ENCODE results near the gene RAB34.

DNA sequence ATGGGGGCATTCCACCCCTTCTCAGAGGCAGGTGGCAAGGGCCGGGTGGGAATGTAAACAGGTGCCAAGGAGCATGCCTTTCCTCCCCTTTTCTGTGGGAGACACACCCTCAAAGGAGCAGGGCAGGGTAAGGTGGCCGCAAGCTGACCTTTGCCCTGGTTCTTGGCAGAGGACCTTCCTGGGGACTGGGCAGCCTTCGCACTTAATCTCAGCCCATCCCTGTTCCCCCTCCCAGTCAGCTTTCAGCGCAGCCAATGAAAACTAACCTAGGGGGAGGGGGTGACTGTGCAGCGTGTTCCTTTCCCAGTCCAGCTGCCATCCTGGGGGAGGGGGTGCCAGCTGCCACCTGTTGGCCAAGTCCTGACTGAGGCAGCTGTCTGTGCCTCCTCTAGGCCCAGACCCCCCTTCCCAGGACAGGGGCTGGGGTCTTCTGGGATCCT is 29.0 kb upstream of the RAB34 start:
- TF ChIP-seq GLIS2 (tag by site-specific recombination; IDR thresholded peaks at IDR 0.05) (no peak), ZNF174 (tag by site-specific recombination; IDR thresholded peaks at IDR 0.05) (no peak)
- TF ChIP-seq, protein P1, sequence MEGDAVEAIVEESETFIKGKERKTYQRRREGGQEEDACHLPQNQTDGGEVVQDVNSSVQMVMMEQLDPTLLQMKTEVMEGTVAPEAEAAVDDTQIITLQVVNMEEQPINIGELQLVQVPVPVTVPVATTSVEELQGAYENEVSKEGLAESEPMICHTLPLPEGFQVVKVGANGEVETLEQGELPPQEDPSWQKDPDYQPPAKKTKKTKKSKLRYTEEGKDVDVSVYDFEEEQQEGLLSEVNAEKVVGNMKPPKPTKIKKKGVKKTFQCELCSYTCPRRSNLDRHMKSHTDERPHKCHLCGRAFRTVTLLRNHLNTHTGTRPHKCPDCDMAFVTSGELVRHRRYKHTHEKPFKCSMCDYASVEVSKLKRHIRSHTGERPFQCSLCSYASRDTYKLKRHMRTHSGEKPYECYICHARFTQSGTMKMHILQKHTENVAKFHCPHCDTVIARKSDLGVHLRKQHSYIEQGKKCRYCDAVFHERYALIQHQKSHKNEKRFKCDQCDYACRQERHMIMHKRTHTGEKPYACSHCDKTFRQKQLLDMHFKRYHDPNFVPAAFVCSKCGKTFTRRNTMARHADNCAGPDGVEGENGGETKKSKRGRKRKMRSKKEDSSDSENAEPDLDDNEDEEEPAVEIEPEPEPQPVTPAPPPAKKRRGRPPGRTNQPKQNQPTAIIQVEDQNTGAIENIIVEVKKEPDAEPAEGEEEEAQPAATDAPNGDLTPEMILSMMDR (tag by site-specific recombination; IDR thresholded peaks at IDR 0.05) = no peak
- TF ChIP-seq, protein P2, sequence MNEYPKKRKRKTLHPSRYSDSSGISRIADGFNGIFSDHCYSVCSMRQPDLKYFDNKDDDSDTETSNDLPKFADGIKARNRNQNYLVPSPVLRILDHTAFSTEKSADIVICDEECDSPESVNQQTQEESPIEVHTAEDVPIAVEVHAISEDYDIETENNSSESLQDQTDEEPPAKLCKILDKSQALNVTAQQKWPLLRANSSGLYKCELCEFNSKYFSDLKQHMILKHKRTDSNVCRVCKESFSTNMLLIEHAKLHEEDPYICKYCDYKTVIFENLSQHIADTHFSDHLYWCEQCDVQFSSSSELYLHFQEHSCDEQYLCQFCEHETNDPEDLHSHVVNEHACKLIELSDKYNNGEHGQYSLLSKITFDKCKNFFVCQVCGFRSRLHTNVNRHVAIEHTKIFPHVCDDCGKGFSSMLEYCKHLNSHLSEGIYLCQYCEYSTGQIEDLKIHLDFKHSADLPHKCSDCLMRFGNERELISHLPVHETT (tag by site-specific recombination; IDR thresholded peaks at IDR 0.05) = no peak

Measured in HEK293 (cell line).